Esophagus muscularis mucosa (tissue), 4 donors: ENCODE measurements around the gene TOR2A. TPM values are rescaled to one million over a fixed set of nuclear protein-coding genes. Genes with fewer than 3 reads are reported as not detected.
A peak's percentile ranks its signal among the peaks of the same experiment; 100 is the strongest.

Experiments
- DNase-seq: peaks from one replicate; pipeline ENCODE4 v3.0.0-alpha.2; 2017; ENCODE audit errors: extremely low spot score
- H3K27ac ChIP-seq, 4 donors: fragments of 200-600 bp; sonication (generic); replicated peaks in 1 of 4; 1 replicate in 3 of 4; 2 replicates in 1 of 4; pipeline ENCODE4 v1.5.1; 2016 to 2019; ENCODE audit warnings: mild to moderate bottlenecking in 1 of 4
- H3K27me3 ChIP-seq, 4 donors: fragments of 200-600 bp; sonication (generic); one replicate each; pipeline versions ENCODE4 v1.5.1 to v1.6.0; 2016 to 2019
- H3K36me3 ChIP-seq, 4 donors: fragments of 200-600 bp; sonication (generic); one replicate each; pipeline ENCODE4 v1.5.1; 2016 to 2019
- H3K4me1 ChIP-seq, 4 donors: fragments of 200-600 bp; sonication (generic); one replicate each; pipeline ENCODE4 v1.5.1; 2016 to 2019
- H3K4me3 ChIP-seq, 4 donors: fragments of 200-600 bp; sonication (generic); 1 replicate in 2 of 4; 2 replicates in 2 of 4; pipeline ENCODE4 v1.5.1; 2016 to 2019; ENCODE audit warnings: mild to moderate bottlenecking in 4 of 4, moderate library complexity in 1 of 4
- H3K9me3 ChIP-seq, 4 donors: fragments of 200-600 bp; sonication (generic); 1 replicate in 3 of 4; 2 replicates in 1 of 4; pipeline ENCODE4 v1.5.1; 2016 to 2019
- CTCF ChIP-seq, 3 experiments: fragments of 200-600 bp in 2 of 3; fragments of 450-650 bp in 1 of 3; sonication (generic) in 2 of 3; IDR thresholded peaks; one replicate each; pipeline ENCODE4 v1.5.1; 2017 to 2019; ENCODE audit warnings: antibody characterized with exemption in 3 of 3, mild to moderate bottlenecking in 2 of 3, moderate library complexity in 1 of 3
- EP300 ChIP-seq: sonication (generic); formaldehyde crosslinking; IDR thresholded peaks from one replicate; pipeline ENCODE4 v1.6.1; 2017; ENCODE audit warnings: antibody characterized with exemption
- POLR2A ChIP-seq: fragments of 450-650 bp; IDR thresholded peaks from one replicate; pipeline ENCODE4 v1.6.1; 2017; ENCODE audit warnings: antibody characterized with exemption, moderate library complexity, mild to moderate bottlenecking, low read depth
- POLR2AphosphoS5 ChIP-seq, 2 donors: sonication (generic); formaldehyde crosslinking; IDR thresholded peaks; one replicate each; pipeline ENCODE4 v1.6.1; 2017; ENCODE audit warnings: antibody characterized with exemption in 2 of 2
- WGBS: methylation state at CpG from one replicate; pipeline ENCODE4 v1.1.5; 2018; 5-methylcytosine and 5-hydroxymethylcytosine counted together
- intact Hi-C: fragments of 100-400 bp; cut with DNase I; formaldehyde crosslinking; loops from one replicate; pipeline ENCODE4 v1.15.1; 2023
- total RNA-seq, 4 donors: library from RNA; depleted of rRNA; stranded (reverse); fragments of >200 nt; gene quantifications; one replicate each; pipeline versions ENCODE4 v1.1.0 to v1.2.1, GENCODE V29; 2016

The TOR2A gene
- total RNA-seq, 4 donors from 2014 or later = 5.4 to 9.2 (median 7.0) TPM

- peaks cover 8 to 17% (median 13%) of the 10 kb centered on the region in 4 donors for H3K4me1 ChIP-seq
- no peaks in the 10 kb centered on the region for H3K9me3 ChIP-seq
- H3K4me3 ChIP-seq = peak overlapping the region; percentile 12 to 33 (median 20)
- no peak for DNase-seq
- no peak overlapping the region for H3K27ac ChIP-seq
- WGBS = 82% methylated on average over 4 of the region's 5 CpGs
- H3K27me3 ChIP-seq = no peaks in the 10 kb centered on the region
- TF ChIP-seq POLR2AphosphoS5 (IDR thresholded peaks at IDR 0.05) = no peak
- no peak for TF ChIP-seq EP300
- TF ChIP-seq POLR2A = no peak
- no peak for TF ChIP-seq CTCF (IDR thresholded peaks at IDR 0.05)
- intact Hi-C loops = no loop called here
- no peaks in the 10 kb centered on the region for H3K36me3 ChIP-seq
These were observed 41.8 kb upstream of the TOR2A start for GRCh38 chr9:127776924-127777289.

- intact Hi-C loops = no loop called here
- no peak overlapping the region for H3K27ac ChIP-seq
These were observed 41.3 kb upstream of the TOR2A start for GRCh38 chr9:127776195-127776923.

GRCh38 chr9:127773981-127774380 lies 38.9 kb upstream of the TOR2A start:
- no peaks in the 10 kb centered on the region for H3K36me3 ChIP-seq
- WGBS = 92% methylated on average over 5 of the region's 10 CpGs
- peaks cover 17 to 29% (median 22%) of the 10 kb centered on the region in 4 donors for H3K4me1 ChIP-seq
- TF ChIP-seq CTCF (IDR thresholded peaks at IDR 0.05) = no peak
- no peak for TF ChIP-seq POLR2A
- no peak for TF ChIP-seq POLR2AphosphoS5 (IDR thresholded peaks at IDR 0.05)
- no peak for TF ChIP-seq EP300
- no peaks in the 10 kb centered on the region for H3K27me3 ChIP-seq
- intact Hi-C loops = no loop called here
- H3K9me3 ChIP-seq = no peaks in the 10 kb centered on the region
- H3K27ac ChIP-seq = no peak overlapping the region
- no peak overlapping the region for H3K4me3 ChIP-seq
- DNase-seq = no peak

More at GRCh38 chr9:127776195-127776923, 41.3 kb upstream of the TOR2A start:
- H3K36me3 ChIP-seq = no peaks in the 10 kb centered on the region
- DNase-seq = no peak
- no peaks in the 10 kb centered on the region for H3K27me3 ChIP-seq
- WGBS = 81% methylated on average over 15 of the region's 15 CpGs
- H3K4me3 ChIP-seq = peak overlapping the region; percentile 12 to 33 (median 20)
- no peaks in the 10 kb centered on the region for H3K9me3 ChIP-seq
- TF ChIP-seq CTCF (IDR thresholded peaks at IDR 0.05) (no peak), EP300 (no peak), POLR2A (no peak), POLR2AphosphoS5 (IDR thresholded peaks at IDR 0.05) (no peak)
- peaks cover 8 to 19% (median 17%) of the 10 kb centered on the region in 4 donors for H3K4me1 ChIP-seq

GRCh38 chr9:127773272-127773671 lies 38.2 kb upstream of the TOR2A start:
- DNase-seq = no peak
- H3K9me3 ChIP-seq = no peaks in the 10 kb centered on the region
- intact Hi-C loops = no loop called here
- H3K27ac ChIP-seq = no peak overlapping the region
- no peaks in the 10 kb centered on the region for H3K36me3 ChIP-seq
- H3K4me1 ChIP-seq = peaks cover 11 to 29% (median 20%) of the 10 kb centered on the region in 4 donors
- no peak for TF ChIP-seq POLR2AphosphoS5 (IDR thresholded peaks at IDR 0.05)
- TF ChIP-seq CTCF (IDR thresholded peaks at IDR 0.05) = no peak
- TF ChIP-seq EP300 = no peak
- no peak for TF ChIP-seq POLR2A
- no peaks in the 10 kb centered on the region for H3K27me3 ChIP-seq
- no peak overlapping the region for H3K4me3 ChIP-seq
- WGBS = 90% methylated on average over 3 of the region's 3 CpGs
